ENCODE results near the gene CR1L.

DNA sequence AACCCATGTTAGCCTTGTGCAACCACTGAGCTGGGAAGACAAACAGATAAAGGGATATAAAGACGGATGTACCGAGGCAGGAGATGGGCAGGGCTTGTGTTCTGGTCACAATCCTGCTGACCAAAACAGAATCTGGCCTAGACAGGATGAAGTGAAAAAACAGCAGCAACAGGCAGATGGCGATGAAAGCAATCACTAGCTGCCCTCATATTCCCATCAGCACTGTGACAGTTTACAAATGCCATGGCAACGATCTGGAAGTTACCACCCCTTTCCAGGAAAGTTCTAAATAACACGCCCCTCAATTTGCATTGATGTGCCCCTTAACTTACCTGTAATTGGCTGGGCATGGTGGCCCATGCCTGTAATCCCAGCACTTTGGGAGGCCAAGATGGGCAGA, 66.4 kb downstream of the CR1L start:
- no peak for TF ChIP-seq POLR2A (IDR thresholded peaks at IDR 0.05; ENCODE audit: low read depth, low read length)
- TF ChIP-seq POLR2AphosphoS5 (IDR thresholded peaks at IDR 0.05; ENCODE audit: low read depth, low read length): no peak
- TF ChIP-seq PAX5 (IDR thresholded peaks at IDR 0.05; ENCODE audit: insufficient read depth, low read length, severe bottlenecking): no peak
- TF ChIP-seq TAF1 (IDR thresholded peaks at IDR 0.05; ENCODE audit: low read depth, low read length): no peak
- no peak for TF ChIP-seq POU2F2 (IDR thresholded peaks at IDR 0.05; ENCODE audit: low read depth, low read length)
- TF ChIP-seq SPI1 (IDR thresholded peaks at IDR 0.05; ENCODE audit: low read depth, low read length): no peak

Data from GM12891 (cell line).